GM23338 (cell line): ENCODE data around the gene LINGO1. TPM values are rescaled to one million over a fixed set of nuclear protein-coding genes. Genes with fewer than 3 reads are reported as not detected.

Experiments
- ATAC-seq: fragments of 200-7000 bp; cut with Tn5 transposase; 3 replicates; pipeline ENCODE4 v1.9.1; 2020
- DNase-seq: peaks from one replicate; pipeline ENCODE4 v3.0.0-alpha.2; 2015; ENCODE audit warnings: low spot score
- H2AFZ ChIP-seq: fragments of 200-600 bp; sonication (generic); 2 replicates; pipeline ENCODE4 v1.8.0; 2016; ENCODE audit warnings: antibody characterized with exemption, mild to moderate bottlenecking, moderate library complexity
- H3F3A ChIP-seq: fragments of 200-600 bp; sonication (generic); replicated peaks from 2 replicates; pipeline ENCODE4 v1.8.0; 2017; ENCODE audit warnings: antibody characterized with exemption, mixed run types, low read depth
- H3K27ac ChIP-seq: fragments of 200-600 bp; sonication (generic); 2 replicates; pipeline ENCODE4 v1.6.1; 2016; ENCODE audit warnings: low read depth
- H3K27me3 ChIP-seq: fragments of 200-600 bp; sonication (generic); 2 replicates; pipeline ENCODE4 v1.8.0; 2016; ENCODE audit warnings: mild to moderate bottlenecking, mixed run types, moderate library complexity; ENCODE audit not compliant: insufficient read depth
- H3K36me3 ChIP-seq: fragments of 200-600 bp; sonication (generic); 2 replicates; pipeline ENCODE4 v1.8.0; 2016; ENCODE audit warnings: mild to moderate bottlenecking; ENCODE audit not compliant: insufficient read depth
- H3K4me1 ChIP-seq: fragments of 200-600 bp; sonication (generic); 2 replicates; pipeline ENCODE4 v1.8.0; 2016; ENCODE audit warnings: mild to moderate bottlenecking, moderate library complexity; ENCODE audit not compliant: insufficient read depth
- H3K4me2 ChIP-seq: fragments of 200-600 bp; sonication (generic); 2 replicates; pipeline ENCODE4 v1.7.1; 2017; ENCODE audit warnings: mixed run types
- H3K4me3 ChIP-seq: fragments of 200-600 bp; sonication (generic); 2 replicates; pipeline ENCODE4 v1.6.1; 2016; ENCODE audit warnings: mixed run types
- H3K79me2 ChIP-seq: fragments of 200-600 bp; sonication (generic); replicated peaks from 2 replicates; pipeline ENCODE4 v1.8.0; 2017; ENCODE audit warnings: mild to moderate bottlenecking; ENCODE audit not compliant: insufficient read depth
- H3K9me2 ChIP-seq: fragments of 200-600 bp; sonication (generic); 2 replicates; pipeline ENCODE4 v1.8.0; 2017; ENCODE audit not compliant: insufficient read depth
- H4K20me1 ChIP-seq: fragments of 200-600 bp; sonication (generic); replicated peaks from 2 replicates; pipeline ENCODE4 v1.8.0; 2017; ENCODE audit warnings: mild to moderate bottlenecking; ENCODE audit not compliant: insufficient read depth
- H3K27ac Mint-ChIP-seq: 2 replicates; pipeline ENCODE4 v1.8.0; 2020; ENCODE audit warnings: inconsistent platforms, mild to moderate bottlenecking, moderate library complexity, mixed read lengths
- H3K27me3 Mint-ChIP-seq: 3 replicates; pipeline ENCODE4 v1.8.0; 2022; ENCODE audit warnings: low read depth, mild to moderate bottlenecking, moderate library complexity, mixed read lengths, inconsistent platforms; ENCODE audit not compliant: insufficient read depth, poor library complexity
- H3K36me3 Mint-ChIP-seq: 3 replicates; pipeline ENCODE4 v1.8.0; 2021; ENCODE audit warnings: low read depth, mild to moderate bottlenecking, inconsistent platforms, moderate library complexity, mixed read lengths
- H3K4me1 Mint-ChIP-seq: 3 replicates; pipeline ENCODE4 v1.8.0; 2020; ENCODE audit warnings: mild to moderate bottlenecking, inconsistent platforms, mixed read lengths
- H3K4me3 Mint-ChIP-seq: 3 replicates; pipeline ENCODE4 v1.8.0; 2021; ENCODE audit warnings: moderate library complexity, mild to moderate bottlenecking, inconsistent platforms, mixed read lengths
- H3K9me3 Mint-ChIP-seq: 3 replicates; pipeline ENCODE4 v1.8.0; 2020; ENCODE audit warnings: moderate library complexity, mild to moderate bottlenecking, inconsistent platforms, mixed read lengths
- CREB1 ChIP-seq: fragments of 250-450 bp; sonication (Bioruptor Pico); IDR thresholded peaks from 2 replicates; pipeline ENCODE4 v1.5.0; 2020; ENCODE audit warnings: low read depth, mild to moderate bottlenecking, moderate library complexity
- EZH2phosphoT487 ChIP-seq: fragments of 200-600 bp; sonication (generic); IDR thresholded peaks from one replicate; pipeline ENCODE4 v1.8.1; 2018; ENCODE audit warnings: antibody characterized with exemption; ENCODE audit not compliant: unreplicated experiment
- JUNB ChIP-seq: IDR thresholded peaks from one replicate; pipeline ENCODE4 v1.6.1; 2016; ENCODE audit warnings: antibody characterized with exemption; ENCODE audit not compliant: unreplicated experiment
- NANOG ChIP-seq: IDR thresholded peaks from 2 replicates; pipeline ENCODE4 v1.6.1; 2016; ENCODE audit warnings: antibody characterized with exemption, borderline replicate concordance
- STAT1 ChIP-seq: IDR thresholded peaks from one replicate; pipeline ENCODE4 v1.6.1; 2016; ENCODE audit warnings: antibody characterized with exemption; ENCODE audit not compliant: unreplicated experiment
- ZNF114 ChIP-seq: fragments of 250-450 bp; sonication (Bioruptor Pico); IDR thresholded peaks from 2 replicates; pipeline ENCODE4 v1.5.0; 2020; ENCODE audit warnings: mild to moderate bottlenecking, moderate library complexity
- ZNF331 ChIP-seq: fragments of 250-450 bp; sonication (Bioruptor Pico); IDR thresholded peaks from 2 replicates; pipeline ENCODE4 v1.5.0; 2020; ENCODE audit warnings: low read depth, mild to moderate bottlenecking, moderate library complexity
- polyA plus RNA-seq: library from polyadenylated mRNA; unstranded; fragments of >200 nt; fragmentation: Nextera tagmentation; extraction: Ambion mirVana; gene quantifications from 2 replicates; pipeline ENCODE4 v1.2.1, GENCODE V29; 2016
- total RNA-seq: library from RNA; depleted of rRNA; stranded (reverse); fragments of >200 nt; shearing (Covaris generic); gene quantifications from 2 replicates; pipeline ENCODE4 v1.2.3, GENCODE V29; 2014
- TF ChIP-seq, protein P1 (sequence below): fragments of 250-450 bp; sonication (Bioruptor Pico); IDR thresholded peaks from 2 replicates; pipeline ENCODE4 v1.5.0; 2020; ENCODE audit warnings: mild to moderate bottlenecking, moderate library complexity
- TF ChIP-seq, protein P2 (sequence below): IDR thresholded peaks from one replicate; pipeline ENCODE4 v1.6.1; 2018; ENCODE audit warnings: antibody characterized with exemption; ENCODE audit not compliant: unreplicated experiment
- TF ChIP-seq, protein P3 (sequence below), 2 experiments: fragments of 200-600 bp in 1 of 2; sonication (generic) in 1 of 2; conservative IDR thresholded peaks; 2 replicates each; pipeline versions ENCODE4 v1.5.1 to v1.6.1; 2016 to 2017; ENCODE audit warnings: antibody characterized with exemption in 2 of 2, low read depth in 2 of 2, mild to moderate bottlenecking in 2 of 2, moderate library complexity in 1 of 2
- TF ChIP-seq, protein P4 (sequence below): IDR thresholded peaks from 2 replicates; pipeline ENCODE4 v1.6.1; 2016; ENCODE audit warnings: antibody characterized with exemption

The LINGO1 gene
- total and polyA plus RNA-seq, 2 experiments from 2014 or later, result 16.9 to 63.1 TPM

DNA sequence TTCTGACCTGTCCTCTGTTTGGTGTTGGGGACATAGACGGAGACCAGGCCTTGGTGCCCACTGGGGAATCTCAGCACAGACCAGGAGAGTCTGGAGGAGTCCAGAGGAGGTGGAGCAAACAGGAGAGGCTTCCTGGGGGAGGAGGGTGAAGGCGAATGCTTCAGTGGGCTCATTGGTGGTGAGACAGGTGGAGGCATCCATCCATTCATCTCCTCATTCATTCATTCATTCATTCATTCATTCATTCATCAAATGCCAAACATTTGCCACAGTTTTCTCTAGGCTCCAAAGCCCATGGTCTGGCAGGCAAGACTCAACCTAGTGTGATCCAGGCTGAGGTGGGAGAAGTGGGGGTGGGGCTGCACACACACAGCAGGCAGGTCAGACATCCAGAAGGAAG is 7.9 kb upstream of the LINGO1 start (continued):
- TF ChIP-seq, protein P1, sequence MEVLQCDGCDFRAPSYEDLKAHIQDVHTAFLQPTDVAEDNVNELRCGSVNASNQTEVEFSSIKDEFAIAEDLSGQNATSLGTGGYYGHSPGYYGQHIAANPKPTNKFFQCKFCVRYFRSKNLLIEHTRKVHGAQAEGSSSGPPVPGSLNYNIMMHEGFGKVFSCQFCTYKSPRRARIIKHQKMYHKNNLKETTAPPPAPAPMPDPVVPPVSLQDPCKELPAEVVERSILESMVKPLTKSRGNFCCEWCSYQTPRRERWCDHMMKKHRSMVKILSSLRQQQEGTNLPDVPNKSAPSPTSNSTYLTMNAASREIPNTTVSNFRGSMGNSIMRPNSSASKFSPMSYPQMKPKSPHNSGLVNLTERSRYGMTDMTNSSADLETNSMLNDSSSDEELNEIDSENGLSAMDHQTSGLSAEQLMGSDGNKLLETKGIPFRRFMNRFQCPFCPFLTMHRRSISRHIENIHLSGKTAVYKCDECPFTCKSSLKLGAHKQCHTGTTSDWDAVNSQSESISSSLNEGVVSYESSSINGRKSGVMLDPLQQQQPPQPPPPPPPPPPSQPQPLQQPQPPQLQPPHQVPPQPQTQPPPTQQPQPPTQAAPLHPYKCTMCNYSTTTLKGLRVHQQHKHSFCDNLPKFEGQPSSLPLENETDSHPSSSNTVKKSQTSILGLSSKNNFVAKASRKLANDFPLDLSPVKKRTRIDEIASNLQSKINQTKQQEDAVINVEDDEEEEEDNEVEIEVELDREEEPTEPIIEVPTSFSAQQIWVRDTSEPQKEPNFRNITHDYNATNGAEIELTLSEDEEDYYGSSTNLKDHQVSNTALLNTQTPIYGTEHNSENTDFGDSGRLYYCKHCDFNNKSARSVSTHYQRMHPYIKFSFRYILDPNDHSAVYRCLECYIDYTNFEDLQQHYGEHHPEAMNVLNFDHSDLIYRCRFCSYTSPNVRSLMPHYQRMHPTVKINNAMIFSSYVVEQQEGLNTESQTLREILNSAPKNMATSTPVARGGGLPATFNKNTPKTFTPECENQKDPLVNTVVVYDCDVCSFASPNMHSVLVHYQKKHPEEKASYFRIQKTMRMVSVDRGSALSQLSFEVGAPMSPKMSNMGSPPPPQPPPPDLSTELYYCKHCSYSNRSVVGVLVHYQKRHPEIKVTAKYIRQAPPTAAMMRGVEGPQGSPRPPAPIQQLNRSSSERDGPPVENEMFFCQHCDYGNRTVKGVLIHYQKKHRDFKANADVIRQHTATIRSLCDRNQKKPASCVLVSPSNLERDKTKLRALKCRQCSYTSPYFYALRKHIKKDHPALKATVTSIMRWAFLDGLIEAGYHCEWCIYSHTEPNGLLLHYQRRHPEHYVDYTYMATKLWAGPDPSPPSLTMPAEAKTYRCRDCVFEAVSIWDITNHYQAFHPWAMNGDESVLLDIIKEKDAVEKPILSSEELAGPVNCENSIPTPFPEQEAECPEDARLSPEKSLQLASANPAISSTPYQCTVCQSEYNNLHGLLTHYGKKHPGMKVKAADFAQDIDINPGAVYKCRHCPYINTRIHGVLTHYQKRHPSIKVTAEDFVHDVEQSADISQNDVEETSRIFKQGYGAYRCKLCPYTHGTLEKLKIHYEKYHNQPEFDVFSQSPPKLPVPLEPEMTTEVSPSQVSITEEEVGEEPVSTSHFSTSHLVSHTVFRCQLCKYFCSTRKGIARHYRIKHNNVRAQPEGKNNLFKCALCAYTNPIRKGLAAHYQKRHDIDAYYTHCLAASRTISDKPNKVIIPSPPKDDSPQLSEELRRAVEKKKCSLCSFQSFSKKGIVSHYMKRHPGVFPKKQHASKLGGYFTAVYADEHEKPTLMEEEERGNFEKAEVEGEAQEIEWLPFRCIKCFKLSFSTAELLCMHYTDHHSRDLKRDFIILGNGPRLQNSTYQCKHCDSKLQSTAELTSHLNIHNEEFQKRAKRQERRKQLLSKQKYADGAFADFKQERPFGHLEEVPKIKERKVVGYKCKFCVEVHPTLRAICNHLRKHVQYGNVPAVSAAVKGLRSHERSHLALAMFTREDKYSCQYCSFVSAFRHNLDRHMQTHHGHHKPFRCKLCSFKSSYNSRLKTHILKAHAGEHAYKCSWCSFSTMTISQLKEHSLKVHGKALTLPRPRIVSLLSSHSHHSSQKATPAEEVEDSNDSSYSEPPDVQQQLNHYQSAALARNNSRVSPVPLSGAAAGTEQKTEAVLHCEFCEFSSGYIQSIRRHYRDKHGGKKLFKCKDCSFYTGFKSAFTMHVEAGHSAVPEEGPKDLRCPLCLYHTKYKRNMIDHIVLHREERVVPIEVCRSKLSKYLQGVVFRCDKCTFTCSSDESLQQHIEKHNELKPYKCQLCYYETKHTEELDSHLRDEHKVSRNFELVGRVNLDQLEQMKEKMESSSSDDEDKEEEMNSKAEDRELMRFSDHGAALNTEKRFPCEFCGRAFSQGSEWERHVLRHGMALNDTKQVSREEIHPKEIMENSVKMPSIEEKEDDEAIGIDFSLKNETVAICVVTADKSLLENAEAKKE (CRISPR knock-in tag), result no peak
- TF ChIP-seq STAT1, result no peak

DNA sequence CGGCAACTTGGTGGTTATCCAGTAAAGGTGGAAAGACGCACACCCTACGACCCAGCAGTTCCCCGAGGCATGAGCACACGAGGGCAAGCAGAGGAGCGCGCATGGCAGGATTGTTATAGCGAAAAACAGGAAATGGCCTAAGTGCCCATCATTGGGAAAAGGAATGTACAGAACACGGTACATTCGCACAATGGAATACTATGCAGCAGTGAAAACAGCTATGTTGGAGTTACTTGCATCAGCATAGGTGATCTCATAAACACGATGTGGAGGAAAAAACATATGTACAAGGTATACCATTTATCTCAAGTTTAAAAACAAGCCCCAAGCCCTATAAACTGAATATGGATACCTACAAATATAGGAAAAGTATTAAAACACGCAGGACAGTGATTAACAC is 6.7 kb upstream of the LINGO1 start:
- peaks cover 13% of the 10 kb centered on the region for H3K4me1 ChIP-seq
- H2AFZ ChIP-seq, result no peak overlapping the region
- H3F3A ChIP-seq, result peaks cover 3% of the 10 kb centered on the region; the same call in 1 of the 2 replicates
- no peak overlapping the region for H3K4me3 ChIP-seq
- Mint-ChIP-seq H3K27ac (no peak overlapping the region), H3K4me3 (no peak overlapping the region), H3K9me3 (no peaks in the 10 kb centered on the region), H3K27me3 (peaks cover 12% of the 10 kb centered on the region), H3K4me1 (peaks cover 41% of the 10 kb centered on the region), H3K36me3 (no peaks in the 10 kb centered on the region)
- H3K9me2 ChIP-seq, result no peaks in the 10 kb centered on the region
- H3K27ac ChIP-seq, result no peak overlapping the region
- ATAC-seq (no peak), DNase-seq (no peak)
- H3K79me2 ChIP-seq, result no peaks in the 10 kb centered on the region
- no peaks in the 10 kb centered on the region for H3K27me3 ChIP-seq
- H3K36me3 ChIP-seq, result no peaks in the 10 kb centered on the region
- no peak overlapping the region for H3K4me2 ChIP-seq
- TF ChIP-seq ZNF331 (no peak), CREB1 (CRISPR knock-in tag) (no peak), NANOG (no peak), EZH2phosphoT487 (no peak), STAT1 (no peak), ZNF114 (CRISPR knock-in tag) (no peak), JUNB (no peak)
- TF ChIP-seq, protein P2, sequence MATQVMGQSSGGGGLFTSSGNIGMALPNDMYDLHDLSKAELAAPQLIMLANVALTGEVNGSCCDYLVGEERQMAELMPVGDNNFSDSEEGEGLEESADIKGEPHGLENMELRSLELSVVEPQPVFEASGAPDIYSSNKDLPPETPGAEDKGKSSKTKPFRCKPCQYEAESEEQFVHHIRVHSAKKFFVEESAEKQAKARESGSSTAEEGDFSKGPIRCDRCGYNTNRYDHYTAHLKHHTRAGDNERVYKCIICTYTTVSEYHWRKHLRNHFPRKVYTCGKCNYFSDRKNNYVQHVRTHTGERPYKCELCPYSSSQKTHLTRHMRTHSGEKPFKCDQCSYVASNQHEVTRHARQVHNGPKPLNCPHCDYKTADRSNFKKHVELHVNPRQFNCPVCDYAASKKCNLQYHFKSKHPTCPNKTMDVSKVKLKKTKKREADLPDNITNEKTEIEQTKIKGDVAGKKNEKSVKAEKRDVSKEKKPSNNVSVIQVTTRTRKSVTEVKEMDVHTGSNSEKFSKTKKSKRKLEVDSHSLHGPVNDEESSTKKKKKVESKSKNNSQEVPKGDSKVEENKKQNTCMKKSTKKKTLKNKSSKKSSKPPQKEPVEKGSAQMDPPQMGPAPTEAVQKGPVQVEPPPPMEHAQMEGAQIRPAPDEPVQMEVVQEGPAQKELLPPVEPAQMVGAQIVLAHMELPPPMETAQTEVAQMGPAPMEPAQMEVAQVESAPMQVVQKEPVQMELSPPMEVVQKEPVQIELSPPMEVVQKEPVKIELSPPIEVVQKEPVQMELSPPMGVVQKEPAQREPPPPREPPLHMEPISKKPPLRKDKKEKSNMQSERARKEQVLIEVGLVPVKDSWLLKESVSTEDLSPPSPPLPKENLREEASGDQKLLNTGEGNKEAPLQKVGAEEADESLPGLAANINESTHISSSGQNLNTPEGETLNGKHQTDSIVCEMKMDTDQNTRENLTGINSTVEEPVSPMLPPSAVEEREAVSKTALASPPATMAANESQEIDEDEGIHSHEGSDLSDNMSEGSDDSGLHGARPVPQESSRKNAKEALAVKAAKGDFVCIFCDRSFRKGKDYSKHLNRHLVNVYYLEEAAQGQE, result no peak
- TF ChIP-seq, protein P3, sequence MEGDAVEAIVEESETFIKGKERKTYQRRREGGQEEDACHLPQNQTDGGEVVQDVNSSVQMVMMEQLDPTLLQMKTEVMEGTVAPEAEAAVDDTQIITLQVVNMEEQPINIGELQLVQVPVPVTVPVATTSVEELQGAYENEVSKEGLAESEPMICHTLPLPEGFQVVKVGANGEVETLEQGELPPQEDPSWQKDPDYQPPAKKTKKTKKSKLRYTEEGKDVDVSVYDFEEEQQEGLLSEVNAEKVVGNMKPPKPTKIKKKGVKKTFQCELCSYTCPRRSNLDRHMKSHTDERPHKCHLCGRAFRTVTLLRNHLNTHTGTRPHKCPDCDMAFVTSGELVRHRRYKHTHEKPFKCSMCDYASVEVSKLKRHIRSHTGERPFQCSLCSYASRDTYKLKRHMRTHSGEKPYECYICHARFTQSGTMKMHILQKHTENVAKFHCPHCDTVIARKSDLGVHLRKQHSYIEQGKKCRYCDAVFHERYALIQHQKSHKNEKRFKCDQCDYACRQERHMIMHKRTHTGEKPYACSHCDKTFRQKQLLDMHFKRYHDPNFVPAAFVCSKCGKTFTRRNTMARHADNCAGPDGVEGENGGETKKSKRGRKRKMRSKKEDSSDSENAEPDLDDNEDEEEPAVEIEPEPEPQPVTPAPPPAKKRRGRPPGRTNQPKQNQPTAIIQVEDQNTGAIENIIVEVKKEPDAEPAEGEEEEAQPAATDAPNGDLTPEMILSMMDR (conservative IDR thresholded peaks at IDR 0.05; ENCODE audit: low read depth in 2 of 2), result no peak
- TF ChIP-seq, protein P4, sequence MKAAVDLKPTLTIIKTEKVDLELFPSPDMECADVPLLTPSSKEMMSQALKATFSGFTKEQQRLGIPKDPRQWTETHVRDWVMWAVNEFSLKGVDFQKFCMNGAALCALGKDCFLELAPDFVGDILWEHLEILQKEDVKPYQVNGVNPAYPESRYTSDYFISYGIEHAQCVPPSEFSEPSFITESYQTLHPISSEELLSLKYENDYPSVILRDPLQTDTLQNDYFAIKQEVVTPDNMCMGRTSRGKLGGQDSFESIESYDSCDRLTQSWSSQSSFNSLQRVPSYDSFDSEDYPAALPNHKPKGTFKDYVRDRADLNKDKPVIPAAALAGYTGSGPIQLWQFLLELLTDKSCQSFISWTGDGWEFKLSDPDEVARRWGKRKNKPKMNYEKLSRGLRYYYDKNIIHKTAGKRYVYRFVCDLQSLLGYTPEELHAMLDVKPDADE, result no peak
- no peaks in the 10 kb centered on the region for H4K20me1 ChIP-seq
